Measurements from ENCODE around the gene CBFA2T3. TPM values are rescaled to one million over a fixed set of nuclear protein-coding genes. Genes with fewer than 3 reads are reported as not detected.

The CBFA2T3 gene
- total and polyA plus RNA-seq, 2 of the 13 experiments (the other 11 are each of a cell fraction or from before 2014, with no cell fraction given) = 0.05 TPM; not detected in 1

GRCh38 chr16:88857728-88858339, 119.2 kb downstream of the CBFA2T3 start:
- DNase-seq (ENCODE audit: low spot score) (peak; percentile 75), FAIRE-seq (peak; percentile 93), ATAC-seq (peak; percentile 83)
- ChIA-PET CTCF (ENCODE audit: low intra/inter-chr PET ratio, low total read pairs) (interaction anchor here (1.5 to 2.3 kb wide), 4 partner anchors 18 to 120 kb away, joined by 8 to 22 read pairs (median 12); no protein-coding TSS in a partner anchor), POLR2A (interaction anchor here (1.0 to 2.3 kb wide), 6 partner anchors 46 to 313 kb away, joined by 3 to 29 read pairs (median 8); partner anchors contain the start of genes APRT, CDH15 and PIEZO1)
- Histone ChIP-seq H3K9ac (ENCODE audit: insufficient read depth, low read depth, low read length) (peak overlapping the region; percentile 82), H3K27ac (ENCODE audit: extremely low read length, insufficient read depth, low read length) (peak overlapping the region; percentile 62), H2AFZ (ENCODE audit: low read length) (no peak overlapping the region), H3K36me3 (replicated peaks in 1 of 2; ENCODE audit: control insufficient read depth in 1 of 2, insufficient read depth in 2 of 2, low read length in 2 of 2) (peaks cover 12 to 28% of the 10 kb centered on the region in 2 experiments), H3K27me3 (ENCODE audit: control insufficient read depth in 1 of 2, insufficient read depth in 2 of 2, low read length in 2 of 2) (no peaks in the 10 kb centered on the region; a peak in 1 of 5 replicates), H3K79me2 (ENCODE audit: insufficient read depth, low read length) (peaks cover 12% of the 10 kb centered on the region), H3K4me1 (ENCODE audit: insufficient read depth, low read length) (peaks cover 15% of the 10 kb centered on the region), H3K4me2 (ENCODE audit: low read depth, low read length) (peak overlapping the region; percentile 80), H3K9me3 (ENCODE audit: low read length) (no peaks in the 10 kb centered on the region), H4K20me1 (ENCODE audit: insufficient read depth, low read length) (no peaks in the 10 kb centered on the region), H3K4me3 (replicated peaks in 1 of 3; ENCODE audit: insufficient read depth in 1 of 3, low read depth in 2 of 3, low read length in 3 of 3) (peak overlapping the region; percentile 68 to 100 (median 98))
- 12% methylated on average over 12 of the region's 12 CpGs for WGBS (ENCODE audit: low lambda C conversion rate)
- BruUV-seq (replicated peaks) = no TSS peak
- in situ Hi-C loops (cut with HindIII; ENCODE audit: extremely low pct_ligation_motif_present, low pct_unique_long_range_greater_than_20kb) (loop anchor here (5.0 kb wide), 2 partner anchors 46 to 101 kb away; partner anchors contain the start of gene APRT), intact Hi-C loops (cut with micrococcal nuclease; ENCODE audit: unreplicated experiment) (loop anchor here (1.0 to 5.0 kb wide), 3 partner anchors 19 to 101 kb away; no protein-coding TSS in a partner anchor)
- TF ChIP-seq ETV6 (CRISPR knock-in tag; conservative IDR thresholded peaks at IDR 0.05) = no peak
- no peak for TF ChIP-seq ZNF460 (CRISPR knock-in tag; IDR thresholded peaks at IDR 0.05; ENCODE audit: borderline replicate concordance)
- TF ChIP-seq ZNF253 (CRISPR knock-in tag; IDR thresholded peaks at IDR 0.05; ENCODE audit: borderline replicate concordance) = no peak
- TF ChIP-seq SRY (CRISPR knock-in tag; IDR thresholded peaks at IDR 0.05) = no peak
- TF ChIP-seq, protein P1, sequence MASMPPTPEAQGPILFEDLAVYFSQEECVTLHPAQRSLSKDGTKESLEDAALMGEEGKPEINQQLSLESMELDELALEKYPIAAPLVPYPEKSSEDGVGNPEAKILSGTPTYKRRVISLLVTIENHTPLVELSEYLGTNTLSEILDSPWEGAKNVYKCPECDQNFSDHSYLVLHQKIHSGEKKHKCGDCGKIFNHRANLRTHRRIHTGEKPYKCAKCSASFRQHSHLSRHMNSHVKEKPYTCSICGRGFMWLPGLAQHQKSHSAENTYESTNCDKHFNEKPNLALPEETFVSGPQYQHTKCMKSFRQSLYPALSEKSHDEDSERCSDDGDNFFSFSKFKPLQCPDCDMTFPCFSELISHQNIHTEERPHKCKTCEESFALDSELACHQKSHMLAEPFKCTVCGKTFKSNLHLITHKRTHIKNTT (CRISPR knock-in tag; IDR thresholded peaks at IDR 0.05) = no peak
- TF ChIP-seq TAF1 (CRISPR knock-in tag; IDR thresholded peaks at IDR 0.05) = no peak
- no peak for TF ChIP-seq ZNF598 (CRISPR knock-in tag; IDR thresholded peaks at IDR 0.05; ENCODE audit: borderline replicate concordance)
- no peak for TF ChIP-seq NFIB (CRISPR knock-in tag; IDR thresholded peaks at IDR 0.05; ENCODE audit: borderline replicate concordance)
- TF ChIP-seq ZNF235 (CRISPR knock-in tag; IDR thresholded peaks at IDR 0.05; ENCODE audit: borderline replicate concordance) = no peak
- no peak for TF ChIP-seq JDP2 (CRISPR knock-in tag; IDR thresholded peaks at IDR 0.05; ENCODE audit: borderline replicate concordance)
- TF ChIP-seq IRX3 (CRISPR knock-in tag; IDR thresholded peaks at IDR 0.05; ENCODE audit: borderline replicate concordance, low read depth) = no peak
- TF ChIP-seq GABPA (IDR thresholded peaks at IDR 0.05; ENCODE audit: low read depth, low read length) = no peak
- no peak for TF ChIP-seq GABPA (CRISPR knock-in tag; IDR thresholded peaks at IDR 0.05; ENCODE audit: low read depth)
- TF ChIP-seq ZNF205 (CRISPR knock-in tag; IDR thresholded peaks at IDR 0.05) = no peak
- no peak for TF ChIP-seq KLF6 (CRISPR knock-in tag; IDR thresholded peaks at IDR 0.05)
- TF ChIP-seq SOX13 (IDR thresholded peaks at IDR 0.05) = no peak
- no peak for TF ChIP-seq SOX13 (CRISPR knock-in tag; conservative IDR thresholded peaks at IDR 0.05 in 1 of 2, IDR thresholded peaks at IDR 0.05 in 1 of 2)
- TF ChIP-seq, protein P2, sequence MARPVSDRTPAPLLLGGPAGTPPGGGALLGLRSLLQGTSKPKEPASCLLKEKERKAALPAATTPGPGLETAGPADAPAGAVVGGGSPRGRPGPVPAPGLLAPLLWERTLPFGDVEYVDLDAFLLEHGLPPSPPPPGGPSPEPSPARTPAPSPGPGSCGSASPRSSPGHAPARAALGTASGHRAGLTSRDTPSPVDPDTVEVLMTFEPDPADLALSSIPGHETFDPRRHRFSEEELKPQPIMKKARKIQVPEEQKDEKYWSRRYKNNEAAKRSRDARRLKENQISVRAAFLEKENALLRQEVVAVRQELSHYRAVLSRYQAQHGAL (CRISPR knock-in tag; IDR thresholded peaks at IDR 0.05; ENCODE audit: not compliant biosample characterization) = no peak

All from HepG2 (cell line).